HG02938 (cell line): ENCODE measurements around the gene SKI.
"Not testable (repeated sequence)": the region's sequence is repeated elsewhere in the genome, so short reads cannot be mapped to it uniquely, and the experiment has no call there.

Source experiments
- ATAC-seq: cut with Tn5 transposase; IDR thresholded peaks from one replicate; pipeline ENCODE4 v1.9.1; 2021; ENCODE audit warnings: mild to moderate bottlenecking, moderate library complexity; ENCODE audit not compliant: unreplicated experiment

The SKI gene

GRCh38 chr1:2289607-2290006 is 61.5 kb downstream of the SKI start:
- no peak for ATAC-seq

GRCh38 chr1:2290171-2290578 is 62.1 kb downstream of the SKI start:
- ATAC-seq: no peak

- ATAC-seq: no peak
Measured at GRCh38 chr1:2290595-2291510, 62.7 kb downstream of the SKI start.

- ATAC-seq: no peak
Measured at GRCh38 chr1:2291577-2291976, 63.5 kb downstream of the SKI start.

- no peak for ATAC-seq
Measured at GRCh38 chr1:2292725-2293450, 64.8 kb downstream of the SKI start.

GRCh38 chr1:2294033-2294724 is 66.1 kb downstream of the SKI start:
- ATAC-seq: no peak

GRCh38 chr1:2294725-2295078 is 66.6 kb downstream of the SKI start:
- ATAC-seq: no peak

- no peak for ATAC-seq
Measured at GRCh38 chr1:2295526-2295925, 67.4 kb downstream of the SKI start.

GRCh38 chr1:2296211-2296610 is 68.1 kb downstream of the SKI start:
- ATAC-seq: not testable (repeated sequence)

- no peak for ATAC-seq
Measured at GRCh38 chr1:2296614-2297013, 68.5 kb downstream of the SKI start.

- no peak for ATAC-seq
Measured at GRCh38 chr1:2297246-2298011, 69.3 kb downstream of the SKI start.

GRCh38 chr1:2298685-2299084 is 70.6 kb downstream of the SKI start:
- ATAC-seq: no peak

- no peak for ATAC-seq
Measured at GRCh38 chr1:2299131-2299627, 71.1 kb downstream of the SKI start.

GRCh38 chr1:2300004-2300771 is 72.1 kb downstream of the SKI start:
- peak; percentile 87 for ATAC-seq

- ATAC-seq: peak; percentile 42
Measured at GRCh38 chr1:2300851-2301606, 72.9 kb downstream of the SKI start.

GRCh38 chr1:2301607-2302291 is 73.6 kb downstream of the SKI start:
- ATAC-seq: no peak

GRCh38 chr1:2302292-2302925 is 74.3 kb downstream of the SKI start:
- no peak for ATAC-seq
